GM15510 (cell line): ENCODE measurements around the gene DYNLT1.

ENCODE experiments used
- POLR2A ChIP-seq: IDR thresholded peaks from 3 replicates; pipeline ENCODE4 v1.6.1; 2011; ENCODE audit warnings: borderline replicate concordance; ENCODE audit not compliant: insufficient read length; ENCODE audit errors: extremely low read depth

DYNLT1 gene

GRCh38 chr6:158648682-158649131, 4.2 kb upstream of the DYNLT1 start:
- TF ChIP-seq POLR2A = no peak

- TF ChIP-seq POLR2A = no peak
Measured at GRCh38 chr6:158647501-158647900, 3.0 kb upstream of the DYNLT1 start.

GRCh38 chr6:158646023-158646910, 1.7 kb upstream of the DYNLT1 start:
- TF ChIP-seq POLR2A = no peak

- no peak for TF ChIP-seq POLR2A
Measured at GRCh38 chr6:158645064-158646022, 800 bp upstream of the DYNLT1 start.

- TF ChIP-seq POLR2A = no peak
Measured at GRCh38 chr6:158643836-158644230, 710 bp downstream of the DYNLT1 start.

GRCh38 chr6:158642097-158642601, 2.4 kb downstream of the DYNLT1 start:
- no peak for TF ChIP-seq POLR2A

- no peak for TF ChIP-seq POLR2A
Measured at GRCh38 chr6:158640519-158640918, 4.0 kb downstream of the DYNLT1 start.

GRCh38 chr6:158639056-158639455, 5.5 kb downstream of the DYNLT1 start:
- no peak for TF ChIP-seq POLR2A

GRCh38 chr6:158638324-158638854, 6.2 kb downstream of the DYNLT1 start:
- no peak for TF ChIP-seq POLR2A

- TF ChIP-seq POLR2A = no peak
Measured at GRCh38 chr6:158636778-158637177, 7.8 kb downstream of the DYNLT1 start.

GRCh38 chr6:158635427-158636073, 9.0 kb downstream of the DYNLT1 start:
- no peak for TF ChIP-seq POLR2A

- TF ChIP-seq POLR2A = no peak
Measured at GRCh38 chr6:158634695-158635426, 9.7 kb downstream of the DYNLT1 start.

GRCh38 chr6:158633127-158633526, 11.4 kb downstream of the DYNLT1 start:
- no peak for TF ChIP-seq POLR2A

GRCh38 chr6:158631678-158632537, 12.6 kb downstream of the DYNLT1 start:
- TF ChIP-seq POLR2A = no peak
